AG09309 (cell line): ENCODE measurements around the gene MAPK8IP1.
A peak's percentile ranks its signal among the peaks of the same experiment; 100 is the strongest.
"Not testable (repeated sequence)": the region's sequence is repeated elsewhere in the genome, so short reads cannot be mapped to it uniquely, and the experiment has no call there.

Experiments
- DNase-seq: peaks from one replicate; pipeline ENCODE4 v3.0.0-alpha.2; 2010; ENCODE audit warnings: low read depth
- H3K4me3 ChIP-seq: 2 replicates; pipeline ENCODE4 v1.5.1; 2011; ENCODE audit warnings: mild to moderate bottlenecking, low read depth, low read length, moderate library complexity; ENCODE audit not compliant: control insufficient read depth
- TF ChIP-seq, protein P1 (sequence below): IDR thresholded peaks from 2 replicates; pipeline ENCODE4 v1.5.1; 2011; ENCODE audit warnings: mild to moderate bottlenecking, low read depth, low read length, inconsistent platforms; ENCODE audit not compliant: insufficient read depth, control insufficient read depth; ENCODE audit errors: missing control alignments

Gene MAPK8IP1

DNA sequence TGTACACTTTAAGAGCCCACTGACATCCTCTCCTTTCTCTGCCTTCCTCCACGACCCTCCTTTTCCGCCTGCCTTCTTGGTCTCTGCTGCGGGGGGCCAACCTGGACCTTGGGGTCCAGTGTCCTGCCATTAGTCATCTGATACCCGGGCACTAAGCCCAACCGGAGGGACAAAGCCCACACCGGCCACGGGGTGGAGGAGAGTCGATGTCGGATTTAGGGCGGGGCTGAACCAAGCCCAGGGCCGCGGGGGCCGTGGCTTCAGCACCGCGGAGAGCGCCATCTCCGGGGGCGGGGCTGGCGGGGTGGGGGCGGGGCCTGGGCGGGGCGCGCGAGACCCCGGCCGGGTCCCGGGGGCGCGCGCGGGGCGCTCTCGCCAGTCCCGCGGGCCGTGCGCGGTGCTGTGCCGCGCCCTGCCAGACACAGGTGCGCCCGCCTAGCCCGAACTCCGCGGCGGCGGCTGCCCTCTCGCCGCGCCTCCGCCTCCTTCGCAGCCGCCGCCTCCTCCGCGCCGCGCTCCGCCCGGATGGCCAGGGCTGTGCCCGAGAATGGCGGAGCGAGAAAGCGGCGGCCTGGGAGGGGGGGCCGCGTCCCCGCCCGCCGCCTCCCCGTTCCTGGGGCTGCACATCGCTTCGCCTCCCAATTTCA is at the start of gene MAPK8IP1:
MAPK8IP1 (plus strand) TSS at position 378 of the 647 bp plus-strand sequence; CDS start at position 548, 170 bp downstream.
- H3K4me3 ChIP-seq: peak within 1 kb of the TSS; percentile 30
- TF ChIP-seq, protein P1, sequence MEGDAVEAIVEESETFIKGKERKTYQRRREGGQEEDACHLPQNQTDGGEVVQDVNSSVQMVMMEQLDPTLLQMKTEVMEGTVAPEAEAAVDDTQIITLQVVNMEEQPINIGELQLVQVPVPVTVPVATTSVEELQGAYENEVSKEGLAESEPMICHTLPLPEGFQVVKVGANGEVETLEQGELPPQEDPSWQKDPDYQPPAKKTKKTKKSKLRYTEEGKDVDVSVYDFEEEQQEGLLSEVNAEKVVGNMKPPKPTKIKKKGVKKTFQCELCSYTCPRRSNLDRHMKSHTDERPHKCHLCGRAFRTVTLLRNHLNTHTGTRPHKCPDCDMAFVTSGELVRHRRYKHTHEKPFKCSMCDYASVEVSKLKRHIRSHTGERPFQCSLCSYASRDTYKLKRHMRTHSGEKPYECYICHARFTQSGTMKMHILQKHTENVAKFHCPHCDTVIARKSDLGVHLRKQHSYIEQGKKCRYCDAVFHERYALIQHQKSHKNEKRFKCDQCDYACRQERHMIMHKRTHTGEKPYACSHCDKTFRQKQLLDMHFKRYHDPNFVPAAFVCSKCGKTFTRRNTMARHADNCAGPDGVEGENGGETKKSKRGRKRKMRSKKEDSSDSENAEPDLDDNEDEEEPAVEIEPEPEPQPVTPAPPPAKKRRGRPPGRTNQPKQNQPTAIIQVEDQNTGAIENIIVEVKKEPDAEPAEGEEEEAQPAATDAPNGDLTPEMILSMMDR: no peak
- no peak for DNase-seq

DNA sequence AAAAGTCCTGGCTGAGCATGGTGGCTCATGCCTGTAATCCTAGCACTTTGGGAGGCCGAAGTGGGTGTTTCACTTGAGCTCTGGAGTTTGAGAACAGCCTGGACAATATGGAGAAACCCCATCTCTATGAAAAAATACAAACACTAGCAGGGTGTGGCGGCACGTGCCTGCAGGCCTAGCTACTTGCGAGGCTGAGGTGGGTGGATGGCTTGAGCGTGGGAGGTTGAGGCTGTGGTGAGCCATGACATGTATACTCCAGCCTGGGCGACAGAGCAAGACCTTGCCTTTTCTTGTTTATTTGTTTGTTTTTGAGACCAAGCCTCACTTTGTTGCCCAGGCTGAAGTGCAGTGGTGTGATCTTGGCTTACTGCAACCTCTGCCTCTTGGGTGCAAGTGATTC is 46.2 kb upstream of the MAPK8IP1 start:
- DNase-seq: no peak
- H3K4me3 ChIP-seq: no peak overlapping the region
- TF ChIP-seq, protein P1: no peak

DNA sequence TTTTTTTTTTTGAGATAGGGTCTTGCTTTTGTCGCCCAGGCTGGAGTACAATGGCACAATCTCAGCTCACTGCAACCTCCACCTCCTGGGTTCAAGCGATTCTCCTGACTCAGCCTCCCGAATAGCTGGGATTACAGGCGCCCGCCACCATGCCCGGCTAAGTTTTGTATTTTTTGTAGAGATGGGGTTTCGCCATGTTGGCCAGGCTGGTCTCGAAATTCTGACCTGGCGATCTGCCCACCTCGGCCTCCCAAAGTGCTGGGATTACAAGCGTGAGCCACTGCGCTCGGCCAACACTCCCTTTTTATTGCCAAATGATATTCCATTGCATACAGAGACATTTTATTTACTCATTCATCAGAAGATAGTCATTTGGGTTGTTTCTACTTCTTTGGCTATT is 45.2 kb upstream of the MAPK8IP1 start:
- H3K4me3 ChIP-seq: not testable (repeated sequence)

DNA sequence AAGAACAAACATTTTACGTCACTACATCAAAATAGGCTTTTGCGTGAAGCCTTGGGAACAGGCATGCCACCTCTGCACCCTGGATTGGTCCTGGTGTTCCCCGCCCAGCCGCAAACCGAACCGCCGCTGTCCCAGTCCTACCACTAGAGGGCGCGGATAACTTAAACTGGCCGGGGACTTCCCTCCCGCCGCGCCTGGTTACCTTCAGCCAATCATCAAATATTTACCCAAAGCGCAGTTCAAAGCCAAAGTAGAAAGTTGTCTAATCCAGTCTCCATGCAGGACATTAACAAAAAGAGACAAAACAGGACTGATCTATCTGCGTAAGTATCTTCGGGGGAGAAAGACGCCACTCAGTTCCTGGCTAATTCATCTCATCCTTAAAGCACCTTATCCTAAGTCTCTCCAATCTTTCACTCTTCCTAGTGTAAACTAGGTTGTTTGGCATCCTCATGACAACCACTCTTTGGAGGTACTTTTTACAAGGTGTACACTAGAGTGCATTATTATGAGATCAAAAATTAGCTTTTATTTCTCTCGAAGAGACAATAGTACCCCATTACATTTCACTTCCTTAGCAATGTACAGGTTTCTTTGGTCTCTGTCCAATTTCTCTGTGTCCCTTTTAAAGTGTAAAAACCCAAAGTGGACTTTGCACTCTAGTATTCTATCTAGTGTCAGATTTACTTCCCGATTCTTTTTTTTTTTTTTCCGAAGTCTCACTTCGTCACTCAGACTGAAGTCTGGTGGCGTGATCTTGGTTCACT is 42.1 kb upstream of the MAPK8IP1 start:
- H3K4me3 ChIP-seq: no peak overlapping the region
- DNase-seq: peak; percentile 40
- TF ChIP-seq, protein P1: peak; percentile 97

More for the DNA sequence above, 45.2 kb upstream of the MAPK8IP1 start:
- DNase-seq: not testable (repeated sequence)

DNA sequence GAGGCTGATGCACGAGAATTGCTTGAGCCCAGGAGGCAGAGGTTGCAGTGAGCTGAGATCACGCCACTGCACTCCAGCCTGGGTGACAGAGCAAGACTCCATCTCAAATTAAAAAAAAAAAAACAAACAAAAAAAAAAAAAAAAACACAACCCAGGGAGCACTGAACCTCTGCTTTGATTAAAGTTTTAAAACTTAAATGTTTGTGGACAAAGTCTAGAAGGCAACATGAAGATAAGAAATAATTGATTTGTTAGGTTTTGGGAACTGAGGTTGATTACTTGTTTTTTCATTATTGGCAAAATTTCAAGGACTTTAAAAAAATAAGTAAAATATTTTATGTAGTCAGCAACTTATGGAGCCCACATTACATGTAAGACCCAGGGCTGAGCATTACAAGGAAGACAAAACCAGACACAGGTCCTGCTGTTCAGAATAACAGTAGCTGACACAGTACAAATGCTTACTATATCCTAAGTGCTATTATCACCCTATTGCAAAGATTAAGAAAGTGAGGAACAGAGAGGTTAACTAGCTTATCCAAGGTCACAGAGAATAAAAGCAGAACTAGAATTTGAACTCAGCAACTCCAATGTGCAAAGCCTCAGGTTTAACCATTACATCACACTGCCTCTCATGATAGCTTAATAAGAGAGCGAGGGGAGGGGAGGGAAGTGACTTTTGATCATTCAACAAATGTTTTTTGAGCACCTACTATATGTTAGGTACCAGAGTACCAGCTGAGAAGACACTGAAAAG is 40.5 kb upstream of the MAPK8IP1 start:
- TF ChIP-seq, protein P1: no peak
- DNase-seq: no peak
- H3K4me3 ChIP-seq: no peak overlapping the region

DNA sequence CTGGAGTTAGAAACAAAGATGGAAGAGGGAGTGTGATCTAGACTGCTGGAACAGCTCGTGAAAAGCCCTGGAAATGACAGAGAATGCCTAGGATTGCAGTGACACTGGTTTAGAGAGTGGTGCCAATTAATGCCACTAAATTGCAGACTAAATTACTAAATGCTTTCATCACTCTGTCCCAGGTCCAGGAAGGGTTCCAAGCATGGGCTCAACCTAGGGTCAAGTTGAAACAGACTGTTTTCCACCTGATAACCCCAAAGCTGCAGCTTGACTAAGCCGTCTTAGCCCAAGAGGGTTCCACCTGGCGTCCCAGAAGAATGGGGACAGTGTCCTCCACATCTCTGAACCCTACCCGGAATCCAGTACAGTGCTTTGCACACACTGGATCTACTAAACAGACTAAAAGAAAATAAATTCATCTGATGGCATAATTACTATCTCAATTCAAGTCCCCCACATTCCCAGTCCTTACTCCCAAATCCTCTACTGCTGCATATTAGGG is 39.2 kb upstream of the MAPK8IP1 start:
- no peak for DNase-seq
- TF ChIP-seq, protein P1: no peak
- no peak overlapping the region for H3K4me3 ChIP-seq
